ENCODE measurements around the gene CPLX3.

DNA sequence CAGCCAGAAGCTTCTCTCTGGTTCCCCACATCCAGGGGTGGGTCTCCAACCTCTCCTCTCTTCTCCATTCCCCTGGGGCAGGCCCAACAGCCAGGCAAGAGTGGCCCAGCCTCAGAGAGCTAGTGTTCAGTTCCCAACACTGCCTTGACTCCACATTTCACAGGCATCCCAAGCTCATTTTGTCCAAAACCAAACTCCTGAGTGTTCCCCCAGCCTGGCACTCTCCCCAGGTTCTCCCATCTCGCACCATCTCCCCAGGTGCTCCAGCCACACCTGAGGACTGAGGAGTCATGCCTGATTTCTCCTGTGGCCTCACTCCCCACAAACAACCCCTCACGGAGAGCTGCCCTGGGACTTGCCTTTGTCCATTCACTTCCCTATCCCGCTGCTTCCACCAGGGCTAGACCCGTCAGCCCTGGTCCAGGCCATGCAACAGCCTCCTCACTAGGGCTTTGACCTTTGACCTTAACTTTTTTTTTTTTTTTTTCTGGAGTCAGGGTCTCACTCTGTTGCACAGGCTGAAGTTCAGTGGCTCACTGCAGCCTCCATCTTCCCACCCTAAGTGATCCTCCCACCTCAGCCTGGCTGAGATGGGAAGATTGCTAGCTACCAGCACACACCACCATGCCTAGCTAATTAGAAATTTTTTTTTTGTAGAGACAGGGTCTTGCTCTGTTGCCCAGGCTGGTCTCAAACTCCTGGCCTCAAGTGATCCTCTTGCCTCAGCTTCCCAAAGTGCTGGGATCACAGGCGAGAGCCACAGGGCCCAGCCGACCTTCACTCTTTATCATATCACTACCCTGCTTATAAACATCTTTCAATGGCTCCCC lies 48.4 kb upstream of the CPLX3 start:
- TF ChIP-seq, protein P1, sequence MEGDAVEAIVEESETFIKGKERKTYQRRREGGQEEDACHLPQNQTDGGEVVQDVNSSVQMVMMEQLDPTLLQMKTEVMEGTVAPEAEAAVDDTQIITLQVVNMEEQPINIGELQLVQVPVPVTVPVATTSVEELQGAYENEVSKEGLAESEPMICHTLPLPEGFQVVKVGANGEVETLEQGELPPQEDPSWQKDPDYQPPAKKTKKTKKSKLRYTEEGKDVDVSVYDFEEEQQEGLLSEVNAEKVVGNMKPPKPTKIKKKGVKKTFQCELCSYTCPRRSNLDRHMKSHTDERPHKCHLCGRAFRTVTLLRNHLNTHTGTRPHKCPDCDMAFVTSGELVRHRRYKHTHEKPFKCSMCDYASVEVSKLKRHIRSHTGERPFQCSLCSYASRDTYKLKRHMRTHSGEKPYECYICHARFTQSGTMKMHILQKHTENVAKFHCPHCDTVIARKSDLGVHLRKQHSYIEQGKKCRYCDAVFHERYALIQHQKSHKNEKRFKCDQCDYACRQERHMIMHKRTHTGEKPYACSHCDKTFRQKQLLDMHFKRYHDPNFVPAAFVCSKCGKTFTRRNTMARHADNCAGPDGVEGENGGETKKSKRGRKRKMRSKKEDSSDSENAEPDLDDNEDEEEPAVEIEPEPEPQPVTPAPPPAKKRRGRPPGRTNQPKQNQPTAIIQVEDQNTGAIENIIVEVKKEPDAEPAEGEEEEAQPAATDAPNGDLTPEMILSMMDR (conservative IDR thresholded peaks at IDR 0.05 in 1 of 2, IDR thresholded peaks at IDR 0.05 in 1 of 2; ENCODE audit: extremely low read depth in 1 of 2, insufficient read depth in 1 of 2, low read depth in 1 of 2, low read length in 2 of 2), result no peak
- TF ChIP-seq EZH2 (IDR thresholded peaks at IDR 0.05; ENCODE audit: borderline replicate concordance, low read length), result no peak
